ENCODE data around the gene SPATA22. TPM values are rescaled to one million over a fixed set of nuclear protein-coding genes. Genes with fewer than 3 reads are reported as not detected.
A peak's percentile ranks its signal among the peaks of the same experiment; 100 is the strongest.
"Not testable (repeated sequence)": the region's sequence is repeated elsewhere in the genome, so short reads cannot be mapped to it uniquely, and the experiment has no call there.

Gene SPATA22
- total and polyA plus RNA-seq, 12 donors = 0.13 to 3.8 (median 1.00) TPM; not detected in 4

GRCh38 chr17:3447625-3448024, 24.0 kb downstream of the SPATA22 start:
- no peak overlapping the region for H3K27ac ChIP-seq
- no peaks in the 10 kb centered on the region for H3K36me3 ChIP-seq (replicated peaks in 1 of 2)
- no peak for DNase-seq
- intact Hi-C loops (cut with DNase I) = no loop called here
- WGBS, 4 donors = 42 to 60% (median 45%) methylated on average over 2 of the region's 2 CpGs
- no peak overlapping the region for H3K4me3 ChIP-seq
- H3K27me3 ChIP-seq = no peaks in the 10 kb centered on the region
- no peak for TF ChIP-seq POLR2A (IDR thresholded peaks at IDR 0.05)
- TF ChIP-seq CTCF (IDR thresholded peaks at IDR 0.05) = no peak
- H3K4me1 ChIP-seq (replicated peaks in 1 of 2) = no peaks in the 10 kb centered on the region
- H3K9me3 ChIP-seq (replicated peaks in 1 of 3) = no peaks in the 10 kb centered on the region

- WGBS, 4 donors = 46 to 67% (median 61%) methylated on average over 2 of the region's 2 CpGs
- H3K4me1 ChIP-seq (replicated peaks in 1 of 2) = no peaks in the 10 kb centered on the region
- no peak for DNase-seq
- H3K9me3 ChIP-seq (replicated peaks in 1 of 3) = no peaks in the 10 kb centered on the region
- H3K27ac ChIP-seq = no peak overlapping the region
- TF ChIP-seq POLR2A (IDR thresholded peaks at IDR 0.05) (no peak), CTCF (IDR thresholded peaks at IDR 0.05) (no peak)
- H3K4me3 ChIP-seq = no peak overlapping the region
- intact Hi-C loops (cut with DNase I) = no loop called here
- H3K36me3 ChIP-seq (replicated peaks in 1 of 2) = no peaks in the 10 kb centered on the region
- H3K27me3 ChIP-seq = no peaks in the 10 kb centered on the region
These were observed 31.2 kb downstream of the SPATA22 start for GRCh38 chr17:3440451-3440850.

- intact Hi-C loops (cut with DNase I) = no loop called here
- WGBS, 4 donors = 60 to 77% (median 67%) methylated on average over 1 of the region's 1 CpG
- Histone ChIP-seq H3K9me3 (replicated peaks in 1 of 3) (no peaks in the 10 kb centered on the region), H3K27me3 (no peaks in the 10 kb centered on the region), H3K27ac (no peak overlapping the region), H3K4me3 (no peak overlapping the region), H3K36me3 (replicated peaks in 1 of 2) (no peaks in the 10 kb centered on the region), H3K4me1 (replicated peaks in 1 of 2) (no peaks in the 10 kb centered on the region)
- TF ChIP-seq POLR2A (IDR thresholded peaks at IDR 0.05) = no peak
- no peak for TF ChIP-seq CTCF (IDR thresholded peaks at IDR 0.05)
- DNase-seq = no peak
These were observed 33.3 kb downstream of the SPATA22 start for GRCh38 chr17:3438368-3438767.

GRCh38 chr17:3433741-3434140, 37.9 kb downstream of the SPATA22 start, which contains the start of gene OR1E2:
OR1E2 (minus strand) TSS chr17:3433841; CDS start chr17:3433841, 0 bp downstream.
- 68 to 74% (median 70%) methylated on average over 3 of the region's 3 CpGs for WGBS, 4 donors
- no peak for DNase-seq
- intact Hi-C loops (cut with DNase I) = no loop called here

GRCh38 chr17:3433215-3433614, 38.4 kb downstream of the SPATA22 start:
- H3K4me3 ChIP-seq = not testable (repeated sequence)

More at GRCh38 chr17:3433741-3434140, 37.9 kb downstream of the SPATA22 start, which contains the start of gene OR1E2:
- Histone ChIP-seq H3K27ac (no peak within 1 kb of the TSS), H3K4me3 (no peak within 1 kb of the TSS), H3K36me3 (replicated peaks in 1 of 2) (no peaks in the 10 kb centered on the region), H3K27me3 (no peaks in the 10 kb centered on the region), H3K4me1 (replicated peaks in 1 of 2) (no peaks in the 10 kb centered on the region), H3K9me3 (replicated peaks in 1 of 3) (no peaks in the 10 kb centered on the region)
- TF ChIP-seq CTCF (IDR thresholded peaks at IDR 0.05) = no peak
- TF ChIP-seq POLR2A (IDR thresholded peaks at IDR 0.05) = no peak

More at GRCh38 chr17:3433215-3433614, 38.4 kb downstream of the SPATA22 start:
- intact Hi-C loops (cut with DNase I); H3K27ac ChIP-seq; H3K9me3 ChIP-seq (replicated peaks in 1 of 3); H3K4me1 ChIP-seq (replicated peaks in 1 of 2); H3K27me3 ChIP-seq; H3K36me3 ChIP-seq (replicated peaks in 1 of 2): not testable (repeated sequence)
- DNase-seq = peak in 2 of 7 donors; percentile 2 to 8
- WGBS, 4 donors = 28 to 35% (median 33%) methylated on average over 7 of the region's 7 CpGs

Measured in adrenal gland (tissue), 12 donors.